GM18505 (cell line): ENCODE measurements around the gene BABAM1.
"Not testable (repeated sequence)": the region's sequence is repeated elsewhere in the genome, so short reads cannot be mapped to it uniquely, and the experiment has no call there.

Experiments used
- ATAC-seq: cut with Tn5 transposase; IDR thresholded peaks from one replicate; pipeline ENCODE4 v1.9.1; 2021; ENCODE audit not compliant: unreplicated experiment
- POLR2A ChIP-seq: IDR thresholded peaks from 4 replicates; pipeline ENCODE4 v1.6.1; 2011; ENCODE audit warnings: borderline replicate concordance; ENCODE audit not compliant: insufficient read depth, insufficient read length; ENCODE audit errors: extremely low read depth

The BABAM1 gene

GRCh38 chr19:17266589-17266974 is 661 bp upstream of the BABAM1 start:
- TF ChIP-seq POLR2A, result peak; percentile 54
- no peak for ATAC-seq

- ATAC-seq, result no peak
- TF ChIP-seq POLR2A, result no peak
Measured at GRCh38 chr19:17268754-17269153, 1.5 kb downstream of the BABAM1 start.

GRCh38 chr19:17274892-17275291 is 7.6 kb downstream of the BABAM1 start:
- ATAC-seq, result not testable (repeated sequence)

- TF ChIP-seq POLR2A, result no peak
- ATAC-seq, result no peak
Measured at GRCh38 chr19:17275441-17276175, 8.4 kb downstream of the BABAM1 start.

GRCh38 chr19:17279436-17279835 is 12.2 kb downstream of the BABAM1 start:
- ATAC-seq, result no peak
- no peak for TF ChIP-seq POLR2A

GRCh38 chr19:17281391-17282304 is 14.4 kb downstream of the BABAM1 start, which contains the start of gene ANKLE1:
TSS of gene ANKLE1 (plus strand) at chr19:17281901. CDS start at chr19:17281921, 20 bp downstream.
- peak; percentile 57 for TF ChIP-seq POLR2A
- no peak for ATAC-seq

DNA sequence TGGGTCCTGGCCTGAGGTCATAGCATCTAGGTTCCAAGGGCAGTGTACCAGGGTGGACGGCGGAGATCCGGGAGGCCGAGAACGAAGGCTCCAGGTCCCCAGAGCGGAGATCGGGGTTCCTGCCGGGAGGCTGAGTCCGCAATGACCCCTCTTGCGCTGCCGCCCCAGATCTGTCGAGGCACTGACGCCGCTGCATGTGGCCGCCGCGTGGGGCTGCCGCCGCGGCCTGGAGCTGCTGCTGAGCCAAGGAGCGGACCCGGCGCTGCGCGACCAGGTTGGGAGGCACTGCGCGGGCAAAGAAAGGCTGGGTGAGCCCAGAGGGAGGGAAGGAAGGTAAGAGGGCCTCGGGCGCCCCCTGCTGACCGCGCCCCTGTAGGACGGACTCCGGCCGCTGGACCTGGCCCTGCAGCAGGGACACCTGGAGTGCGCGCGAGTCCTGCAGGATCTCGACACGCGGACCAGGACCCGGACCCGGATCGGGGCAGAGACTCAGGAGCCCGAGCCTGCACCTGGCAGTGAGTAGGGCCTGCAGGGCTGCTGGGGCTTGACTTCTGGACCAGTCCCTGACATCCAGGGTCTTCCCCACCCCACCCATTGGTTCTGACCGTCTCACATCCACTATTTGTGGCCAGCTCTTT is 15.4 kb downstream of the BABAM1 start:
- peak; percentile 34 for TF ChIP-seq POLR2A
- no peak for ATAC-seq

DNA sequence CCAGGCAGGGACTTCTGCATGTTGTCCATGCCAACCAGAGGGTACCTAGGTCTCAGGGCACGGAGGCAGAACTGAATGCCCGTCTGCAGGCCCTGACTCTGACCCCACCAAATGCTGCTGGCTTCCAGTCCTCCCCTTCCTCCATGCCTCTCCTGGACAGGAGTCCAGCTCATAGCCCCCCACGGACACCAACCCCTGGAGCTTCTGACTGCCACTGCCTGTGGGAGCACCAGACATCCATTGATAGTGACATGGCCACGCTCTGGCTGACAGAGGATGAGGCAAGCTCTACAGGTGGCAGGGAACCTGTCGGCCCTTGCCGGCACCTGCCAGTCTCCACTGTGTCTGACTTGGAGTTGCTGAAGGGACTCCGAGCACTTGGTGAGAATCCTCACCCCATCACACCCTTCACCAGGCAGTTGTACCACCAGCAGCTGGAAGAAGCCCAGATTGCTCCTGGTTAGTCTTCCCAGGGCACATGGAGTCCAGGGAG is 16.3 kb downstream of the BABAM1 start:
- TF ChIP-seq POLR2A, result no peak
- ATAC-seq, result no peak

DNA sequence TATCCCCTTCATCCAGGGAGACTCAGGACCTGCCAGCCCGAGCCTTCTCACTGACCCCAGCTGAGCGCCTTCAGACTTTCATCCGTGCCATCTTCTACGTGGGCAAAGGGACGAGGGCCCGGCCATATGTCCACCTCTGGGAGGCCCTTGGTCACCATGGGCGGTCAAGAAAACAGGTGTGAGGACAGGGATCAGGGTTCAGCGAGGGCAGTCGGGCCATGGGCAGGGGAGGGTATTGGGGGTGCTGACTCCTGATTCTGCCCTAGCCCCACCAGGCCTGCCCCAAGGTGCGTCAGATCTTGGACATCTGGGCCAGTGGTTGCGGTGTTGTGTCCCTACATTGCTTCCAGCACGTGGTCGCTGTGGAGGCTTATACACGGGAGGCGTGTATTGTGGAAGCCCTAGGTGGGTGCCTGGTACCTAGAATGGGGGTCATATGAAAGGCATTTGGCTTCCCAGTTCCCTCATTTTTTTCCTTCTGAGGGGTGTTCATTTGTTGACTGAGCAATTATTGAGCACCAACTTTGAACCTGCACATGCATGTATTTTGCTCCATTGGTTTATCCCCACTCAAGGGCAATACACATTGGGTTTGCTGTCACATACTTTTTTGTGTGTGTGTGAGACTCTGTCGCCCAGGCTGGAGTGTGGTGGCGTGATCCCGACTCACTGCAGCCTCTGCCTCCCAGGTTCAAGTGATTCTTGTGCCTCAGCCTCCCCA is 18.3 kb downstream of the BABAM1 start:
- no peak for ATAC-seq
- no peak for TF ChIP-seq POLR2A

DNA sequence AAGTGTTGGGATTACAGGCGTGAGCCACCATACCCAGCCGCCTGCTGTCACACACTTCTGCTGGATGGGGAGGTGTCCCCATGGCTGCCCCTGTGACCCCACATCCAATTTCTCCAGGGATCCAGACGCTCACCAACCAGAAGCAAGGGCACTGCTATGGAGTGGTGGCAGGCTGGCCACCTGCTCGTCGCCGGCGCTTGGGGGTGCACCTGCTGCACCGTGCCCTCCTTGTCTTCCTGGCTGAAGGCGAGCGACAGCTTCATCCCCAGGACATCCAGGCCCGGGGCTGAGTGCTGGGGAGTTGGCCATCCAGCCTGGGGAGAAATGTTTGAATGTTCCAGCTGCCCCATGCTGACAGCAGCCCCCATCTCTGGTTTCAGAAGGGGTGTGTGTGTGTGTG is 19.0 kb downstream of the BABAM1 start:
- ATAC-seq, result no peak
- TF ChIP-seq POLR2A, result no peak

DNA sequence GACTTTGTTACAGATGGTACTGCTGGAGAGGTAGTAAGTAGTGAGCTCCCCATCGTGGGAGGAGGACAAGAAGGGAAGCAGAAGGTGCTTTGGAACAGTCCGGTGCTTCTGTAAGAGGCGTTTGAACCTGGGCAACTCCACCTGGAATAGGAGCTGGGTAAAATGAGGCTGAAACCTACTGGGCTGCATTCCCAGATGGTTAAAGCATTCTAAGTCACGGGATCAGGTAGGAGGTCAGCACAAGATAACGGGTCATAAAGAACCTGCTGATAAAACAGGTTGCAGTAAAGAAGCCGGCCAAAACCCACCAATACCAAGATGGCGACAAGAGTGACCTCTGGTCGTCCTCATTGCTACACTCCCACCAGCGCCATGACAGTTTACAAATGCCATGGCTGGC is 19.5 kb downstream of the BABAM1 start:
- no peak for TF ChIP-seq POLR2A

DNA sequence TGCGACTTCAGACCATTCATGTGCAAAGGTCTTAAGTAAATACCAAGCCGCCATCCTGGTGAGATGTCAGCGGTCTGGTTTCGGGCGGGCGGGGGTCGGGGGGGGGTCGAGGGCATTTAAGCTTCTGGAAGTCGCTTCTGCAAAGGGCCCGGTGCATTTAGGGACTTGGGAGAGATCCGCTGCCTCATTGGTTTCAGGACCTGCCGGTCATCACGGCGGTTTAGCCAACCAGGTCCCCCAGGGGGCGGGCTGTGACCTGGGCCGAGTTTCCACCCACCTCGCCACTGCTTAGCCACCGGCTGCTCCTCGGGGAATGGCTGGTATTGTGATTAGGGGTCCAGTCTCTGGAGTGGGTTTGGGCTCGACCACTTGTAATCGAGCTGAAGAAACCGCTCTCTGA is 22.2 kb downstream of the BABAM1 start:
- no peak for ATAC-seq
- no peak for TF ChIP-seq POLR2A

More for the DNA sequence above, 19.5 kb downstream of the BABAM1 start:
- ATAC-seq, result no peak

- ATAC-seq, result peak; percentile 75
- peak; percentile 52 for TF ChIP-seq POLR2A
Measured at GRCh38 chr19:17292301-17293074, 25.2 kb downstream of the BABAM1 start.

- no peak for TF ChIP-seq POLR2A
- ATAC-seq, result no peak
Measured at GRCh38 chr19:17293605-17294004, 26.4 kb downstream of the BABAM1 start.
